ENCODE results near the gene NUTF2.
A peak's percentile ranks its signal among the peaks of the same experiment; 100 is the strongest.

- TF ChIP-seq, protein P1, sequence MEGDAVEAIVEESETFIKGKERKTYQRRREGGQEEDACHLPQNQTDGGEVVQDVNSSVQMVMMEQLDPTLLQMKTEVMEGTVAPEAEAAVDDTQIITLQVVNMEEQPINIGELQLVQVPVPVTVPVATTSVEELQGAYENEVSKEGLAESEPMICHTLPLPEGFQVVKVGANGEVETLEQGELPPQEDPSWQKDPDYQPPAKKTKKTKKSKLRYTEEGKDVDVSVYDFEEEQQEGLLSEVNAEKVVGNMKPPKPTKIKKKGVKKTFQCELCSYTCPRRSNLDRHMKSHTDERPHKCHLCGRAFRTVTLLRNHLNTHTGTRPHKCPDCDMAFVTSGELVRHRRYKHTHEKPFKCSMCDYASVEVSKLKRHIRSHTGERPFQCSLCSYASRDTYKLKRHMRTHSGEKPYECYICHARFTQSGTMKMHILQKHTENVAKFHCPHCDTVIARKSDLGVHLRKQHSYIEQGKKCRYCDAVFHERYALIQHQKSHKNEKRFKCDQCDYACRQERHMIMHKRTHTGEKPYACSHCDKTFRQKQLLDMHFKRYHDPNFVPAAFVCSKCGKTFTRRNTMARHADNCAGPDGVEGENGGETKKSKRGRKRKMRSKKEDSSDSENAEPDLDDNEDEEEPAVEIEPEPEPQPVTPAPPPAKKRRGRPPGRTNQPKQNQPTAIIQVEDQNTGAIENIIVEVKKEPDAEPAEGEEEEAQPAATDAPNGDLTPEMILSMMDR (IDR thresholded peaks at IDR 0.05) = peak in 3 of 4 experiments; percentile 71 to 93 (median 86)
- TF ChIP-seq POLR2AphosphoS5 (IDR thresholded peaks at IDR 0.05) (no peak), POLR2A (IDR thresholded peaks at IDR 0.05) (no peak), EP300 (IDR thresholded peaks at IDR 0.05) (no peak)
Observed at GRCh38 chr16:67883872-67884261, 37.1 kb downstream of the NUTF2 start.
